B cell (primary cell): ENCODE measurements around the gene B4GALT7. TPM values are rescaled to one million over a fixed set of nuclear protein-coding genes. Genes with fewer than 3 reads are reported as not detected.
A peak's percentile ranks its signal among the peaks of the same experiment; 100 is the strongest.

ENCODE experiments used
- ATAC-seq: fragments of 200-7000 bp; cut with Tn5 transposase; one replicate; pipeline ENCODE4 v1.10.0; 2021; ENCODE audit warnings: low read depth, mild to moderate bottlenecking, moderate number of reproducible peaks, moderate library complexity
- CTCF ChIA-PET: fragments of 350-600 bp; sonication (Branson Sonifier 250); formaldehyde crosslinking; loops from one replicate; lab custom pipeline; 2021; ENCODE audit warnings: antibody characterized with exemption, inconsistent platforms; lab: Charles Lee
- POLR2A ChIA-PET: fragments of 350-600 bp; sonication (Branson Sonifier 250); formaldehyde crosslinking; loops from one replicate; lab custom pipeline; 2021; ENCODE audit warnings: antibody characterized with exemption; lab: Charles Lee
- DNase-seq: peaks from one replicate; pipeline ENCODE4 v3.0.0; 2013
- H2AFZ ChIP-seq: 2 replicates; pipeline ENCODE4 v1.6.1; 2012; ENCODE audit warnings: mild to moderate bottlenecking, low read depth, low read length; ENCODE audit not compliant: insufficient read depth, poor library complexity, severe bottlenecking
- H3K27ac ChIP-seq, 2 donors: 1 replicate in 1 of 2; 2 replicates in 1 of 2; pipeline ENCODE4 v1.5.1; 2012 to 2013; ENCODE audit warnings: low read length in 2 of 2, mild to moderate bottlenecking in 2 of 2, moderate library complexity in 1 of 2
- H3K27me3 ChIP-seq, 4 experiments: fragments of 200-600 bp in 1 of 4; sonication (generic) in 1 of 4; replicated peaks in 1 of 4; 1 replicate in 2 of 4; 2 replicates in 2 of 4; pipeline versions ENCODE4 v1.6.1 to v1.7.0; 2013 to 2016; ENCODE audit warnings: low read length in 3 of 4, mild to moderate bottlenecking in 2 of 4, mixed read lengths in 1 of 4, moderate library complexity in 1 of 4; ENCODE audit not compliant: insufficient read depth in 4 of 4, control insufficient read depth in 3 of 4; ENCODE audit errors: control extremely low read depth in 1 of 4
- H3K36me3 ChIP-seq, 2 experiments: replicated peaks in 1 of 2; 1 replicate in 1 of 2; 2 replicates in 1 of 2; pipeline versions ENCODE4 v1.6.1 to v1.7.1; 2013; ENCODE audit warnings: low read length in 1 of 2; ENCODE audit not compliant: insufficient read depth in 2 of 2, control insufficient read depth in 1 of 2; ENCODE audit errors: control extremely low read depth in 1 of 2, extremely low read depth in 1 of 2
- H3K4me1 ChIP-seq, 2 donors: fragments of 200-600 bp in 1 of 2; sonication (generic) in 1 of 2; 1 replicate in 1 of 2; 2 replicates in 1 of 2; pipeline versions ENCODE4 v1.5.1 to v1.6.1; 2013 to 2017; ENCODE audit warnings: low read length in 2 of 2; ENCODE audit not compliant: control insufficient read depth in 2 of 2, insufficient read depth in 2 of 2
- H3K4me2 ChIP-seq: replicated peaks from 2 replicates; pipeline ENCODE3; 2012; ENCODE audit warnings: mild to moderate bottlenecking, low read depth, low read length; ENCODE audit not compliant: poor library complexity, severe bottlenecking
- H3K4me3 ChIP-seq, 5 experiments: fragments of 200-600 bp in 1 of 5; sonication (generic) in 1 of 5; 1 replicate in 3 of 5; 2 replicates in 2 of 5; pipeline versions ENCODE4 v1.5.1 to v1.7.0; 2011 to 2016; ENCODE audit warnings: low read length in 4 of 5, mild to moderate bottlenecking in 4 of 5, low read depth in 2 of 5, control low read depth in 1 of 5, moderate library complexity in 1 of 5; ENCODE audit not compliant: insufficient read depth in 1 of 5; ENCODE audit errors: control extremely low read depth in 1 of 5, extremely low read depth in 1 of 5
- H3K79me2 ChIP-seq: fragments of 200-600 bp; sonication (generic); one replicate; pipeline ENCODE4 v1.6.0; 2016; ENCODE audit warnings: low read length; ENCODE audit not compliant: control insufficient read depth, insufficient read depth
- H3K9ac ChIP-seq: fragments of 200-600 bp; sonication (generic); 2 replicates; pipeline ENCODE4 v1.6.1; 2017; ENCODE audit warnings: mild to moderate bottlenecking, low read length, moderate library complexity
- H3K9me3 ChIP-seq, 3 donors: one replicate each; pipeline versions ENCODE4 v1.6.1 to v1.7.1; 2013; ENCODE audit warnings: low read length in 2 of 3; ENCODE audit not compliant: control insufficient read depth in 2 of 3, insufficient read depth in 1 of 3; ENCODE audit errors: control extremely low read depth in 1 of 3
- H4K20me1 ChIP-seq: 2 replicates; pipeline ENCODE4 v1.6.0; 2012; ENCODE audit warnings: mild to moderate bottlenecking, low read length; ENCODE audit not compliant: insufficient read depth, control insufficient read depth, poor library complexity, severe bottlenecking
- H3K27ac Mint-ChIP-seq: one replicate; pipeline ENCODE4 v1.8.0; 2021; ENCODE audit warnings: mixed read lengths
- H3K27me3 Mint-ChIP-seq: one replicate; pipeline ENCODE4 v1.8.0; 2021; ENCODE audit warnings: mixed read lengths
- H3K4me1 Mint-ChIP-seq: one replicate; pipeline ENCODE4 v1.8.0; 2021; ENCODE audit warnings: mixed read lengths
- H3K4me3 Mint-ChIP-seq: one replicate; pipeline ENCODE4 v1.8.0; 2021; ENCODE audit warnings: mixed read lengths
- H3K9me3 Mint-ChIP-seq: one replicate; pipeline ENCODE4 v1.8.0; 2022; ENCODE audit warnings: mixed read lengths; ENCODE audit not compliant: insufficient read depth
- CTCF ChIP-seq: fragments of 200-600 bp; IDR thresholded peaks from one replicate; pipeline ENCODE4 v1.8.0; 2022; ENCODE audit warnings: antibody characterized with exemption, mild to moderate bottlenecking
- EZH2 ChIP-seq: IDR thresholded peaks from 2 replicates; pipeline ENCODE4 v1.6.1; 2012; ENCODE audit warnings: borderline replicate concordance, low read depth, mild to moderate bottlenecking, moderate library complexity, low read length; ENCODE audit not compliant: insufficient read depth, poor library complexity, severe bottlenecking
- WGBS: methylation state at CpG from one replicate; pipeline ENCODE4 v1.1.5; 2013; ENCODE audit warnings: missing lambda C conversion rate; ENCODE audit not compliant: insufficient coverage; 5-methylcytosine and 5-hydroxymethylcytosine counted together
- intact Hi-C: fragments of 100-400 bp; cut with micrococcal nuclease; formaldehyde crosslinking; loops from one replicate; pipeline ENCODE4 v1.10.0; 2022
- polyA plus RNA-seq: library from polyadenylated mRNA; depleted of rRNA; stranded (reverse); fragments of >200 nt; gene quantifications from 2 replicates; pipeline ENCODE4 v1.2.3, GENCODE V29; 2012
- total RNA-seq, 2 donors: library from RNA; stranded (reverse); fragments of 120-200 nt in 1 of 2; gene quantifications; 1 replicate in 1 of 2; 2 replicates in 1 of 2; pipeline versions ENCODE4 v1.2.3 to v1.2.4, GENCODE V29; 2013 to 2022

B4GALT7 gene
- total and polyA plus RNA-seq, 2 donors (not counting 1 experiment from before 2014, with no cell fraction given), result 27.0 to 41.8 TPM

GRCh38 chr5:177605667-177606066, 5.7 kb downstream of the B4GALT7 start:
- ChIA-PET POLR2A (no interaction called here), CTCF (interaction anchor here (1.1 to 1.2 kb wide), 2 partner anchors 14 to 48 kb away, joined by 3 read pairs; partner anchors contain the start of gene TMED9)
- ATAC-seq (no peak), DNase-seq (no peak)
- no peaks in the 10 kb centered on the region for H3K9me3 Mint-ChIP-seq
- H3K4me2 ChIP-seq, result no peak overlapping the region
- H3K79me2 ChIP-seq, result no peaks in the 10 kb centered on the region
- peaks cover 0 to 9% of the 10 kb centered on the region in 2 experiments for H3K36me3 ChIP-seq
- no peak overlapping the region for H3K27ac ChIP-seq
- H3K9ac ChIP-seq, result no peak overlapping the region
- H3K4me1 Mint-ChIP-seq, result peaks cover 26% of the 10 kb centered on the region
- no peak overlapping the region for H2AFZ ChIP-seq
- intact Hi-C loops, result loop anchor here (10.0 kb wide), 1 partner anchor 201 kb away; the partner anchor contains the start of genes F12 and PFN3
- peak overlapping the region; percentile 70 for H3K27ac Mint-ChIP-seq
- H3K4me1 ChIP-seq, result peaks cover 12 to 17% of the 10 kb centered on the region in 2 donors
- no peaks in the 10 kb centered on the region for H3K9me3 ChIP-seq
- no peak overlapping the region for H3K4me3 Mint-ChIP-seq
- no peaks in the 10 kb centered on the region for H3K27me3 ChIP-seq
- WGBS, result 98% methylated on average over 6 of the region's 6 CpGs
- no peak overlapping the region for H3K4me3 ChIP-seq
- H4K20me1 ChIP-seq, result peaks cover 14% of the 10 kb centered on the region
- no peak for TF ChIP-seq EZH2
- TF ChIP-seq CTCF, result no peak
- no peaks in the 10 kb centered on the region for H3K27me3 Mint-ChIP-seq
